GM21381 (cell line): ENCODE measurements around the gene ZNF622.
"Not testable (repeated sequence)": the region's sequence is repeated elsewhere in the genome, so short reads cannot be mapped to it uniquely, and the experiment has no call there.

Experiments used
- ATAC-seq: cut with Tn5 transposase; IDR thresholded peaks from one replicate; pipeline ENCODE4 v1.9.1; 2021; ENCODE audit warnings: mild to moderate bottlenecking, moderate library complexity; ENCODE audit not compliant: unreplicated experiment

Gene ZNF622

DNA sequence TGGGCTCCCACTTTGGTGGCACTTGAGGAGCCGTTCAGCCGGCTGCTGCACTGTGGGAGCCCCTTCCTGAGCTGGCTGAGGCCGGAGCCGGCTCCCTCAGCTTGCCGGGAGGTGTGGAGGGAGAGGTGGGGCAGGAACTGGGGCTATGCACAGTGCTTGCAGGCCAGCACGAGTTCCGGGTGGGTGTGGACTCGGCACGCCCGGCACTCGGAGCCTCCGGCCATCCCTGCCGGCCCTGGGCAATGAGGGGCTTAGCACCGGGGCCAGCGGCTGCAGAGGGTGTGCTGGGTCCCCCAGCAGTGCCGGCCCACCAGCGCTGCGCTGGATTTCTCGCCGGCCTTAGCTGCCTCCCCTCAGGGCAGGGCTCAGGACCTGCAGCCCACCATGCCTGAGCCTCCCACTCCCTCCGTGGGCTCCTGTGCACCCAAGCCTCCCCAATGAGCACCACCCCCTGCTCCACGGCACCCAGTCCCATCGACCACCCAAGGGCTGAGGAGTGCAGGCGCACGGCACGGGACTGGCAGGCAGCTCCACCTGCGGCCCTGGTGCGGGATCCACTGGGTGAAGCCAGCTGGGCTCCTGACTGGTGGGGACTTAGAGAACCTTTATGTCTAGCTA lies 29.4 kb downstream of the ZNF622 start:
- not testable (repeated sequence) for ATAC-seq

DNA sequence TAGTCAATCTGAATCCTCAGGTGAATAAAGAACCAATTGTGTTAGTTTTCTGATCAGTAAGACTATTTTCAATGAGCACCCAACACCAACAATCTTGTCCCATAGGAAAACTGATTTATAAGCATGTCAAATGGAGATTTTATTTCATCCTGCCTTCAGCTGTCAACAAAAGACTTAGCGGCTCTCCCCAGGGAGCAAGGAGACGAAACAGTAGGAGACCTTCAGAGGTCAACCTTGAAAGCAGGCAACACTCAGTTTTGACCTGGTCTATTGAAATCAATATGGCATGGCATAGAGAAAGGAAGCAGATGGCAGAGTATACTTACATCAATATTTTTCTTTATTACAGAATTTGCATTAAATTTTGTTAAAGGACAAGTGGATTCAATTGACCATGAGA lies 34.1 kb downstream of the ZNF622 start:
- no peak for ATAC-seq

DNA sequence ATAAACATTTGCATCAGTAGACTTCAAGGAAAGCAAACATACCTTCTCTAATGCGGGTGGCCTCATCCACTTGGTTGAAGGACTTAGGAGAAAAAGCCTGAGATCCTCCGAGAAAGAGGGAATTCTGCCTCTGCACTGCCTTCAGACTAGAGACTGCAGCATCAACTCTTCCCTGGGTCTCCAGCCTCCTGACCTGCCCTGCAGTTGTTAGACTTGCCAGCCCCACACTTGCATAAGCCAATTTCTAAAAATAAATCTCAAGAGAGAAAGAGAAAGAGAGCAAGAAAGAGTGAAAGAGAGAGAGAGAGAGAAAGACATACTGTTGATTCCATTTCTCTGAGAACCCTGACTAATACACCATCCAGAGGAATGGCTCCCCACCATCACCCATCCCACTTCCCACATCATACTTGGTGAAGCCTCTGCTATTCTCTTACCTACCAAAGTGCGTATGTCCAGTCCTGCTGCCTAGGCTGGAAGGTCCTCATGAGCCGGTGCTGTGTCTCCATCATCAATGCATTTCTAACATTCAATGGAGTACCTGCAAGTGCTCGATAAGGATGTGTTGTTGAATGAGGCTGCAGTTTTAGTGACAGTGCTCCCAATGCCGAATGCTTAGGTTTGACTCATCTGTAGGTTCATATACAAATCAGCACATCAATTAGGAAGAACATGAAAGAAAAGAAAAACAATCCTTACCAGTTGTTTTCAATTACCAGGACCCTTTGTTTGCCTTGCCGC lies 35.1 kb downstream of the ZNF622 start:
- ATAC-seq: no peak

DNA sequence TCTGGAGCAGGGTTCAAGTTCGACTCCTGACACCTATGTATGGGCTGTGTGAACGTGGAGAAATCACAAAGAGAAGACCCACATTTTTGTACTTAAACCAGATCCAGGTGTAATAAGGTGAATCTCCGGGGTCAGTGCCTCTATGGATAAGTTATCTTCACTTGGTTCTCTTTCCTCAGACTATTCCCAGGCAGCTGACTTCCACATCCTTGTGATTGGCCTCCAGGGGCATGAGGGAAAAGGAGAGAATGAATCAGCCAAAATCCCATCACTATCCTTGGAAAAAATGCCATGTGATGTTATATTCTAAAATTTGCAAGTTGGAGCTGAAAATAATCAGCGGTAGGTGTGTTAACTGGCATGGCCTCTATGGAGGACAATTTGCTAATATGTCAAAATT lies 37.2 kb downstream of the ZNF622 start:
- ATAC-seq: no peak

DNA sequence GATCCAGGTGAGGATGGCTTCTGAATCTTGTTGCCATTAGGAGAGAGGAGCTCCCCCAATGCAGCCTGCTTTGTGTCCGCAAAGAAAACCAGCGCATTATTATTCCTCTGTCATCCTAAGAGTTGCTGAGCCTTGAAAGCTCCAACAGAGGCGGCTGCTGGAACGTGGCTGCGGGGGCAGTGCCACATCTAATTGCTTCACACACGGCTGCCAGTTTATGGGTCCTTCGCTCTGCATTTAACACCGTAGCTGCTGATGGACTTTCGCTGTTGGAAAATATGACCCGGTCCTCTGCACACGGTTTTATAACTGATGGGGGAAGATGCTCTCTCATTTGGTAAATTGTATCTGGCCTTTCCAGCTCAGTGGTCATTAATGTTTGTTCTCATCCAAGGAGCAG lies 38.0 kb downstream of the ZNF622 start:
- ATAC-seq: no peak

DNA sequence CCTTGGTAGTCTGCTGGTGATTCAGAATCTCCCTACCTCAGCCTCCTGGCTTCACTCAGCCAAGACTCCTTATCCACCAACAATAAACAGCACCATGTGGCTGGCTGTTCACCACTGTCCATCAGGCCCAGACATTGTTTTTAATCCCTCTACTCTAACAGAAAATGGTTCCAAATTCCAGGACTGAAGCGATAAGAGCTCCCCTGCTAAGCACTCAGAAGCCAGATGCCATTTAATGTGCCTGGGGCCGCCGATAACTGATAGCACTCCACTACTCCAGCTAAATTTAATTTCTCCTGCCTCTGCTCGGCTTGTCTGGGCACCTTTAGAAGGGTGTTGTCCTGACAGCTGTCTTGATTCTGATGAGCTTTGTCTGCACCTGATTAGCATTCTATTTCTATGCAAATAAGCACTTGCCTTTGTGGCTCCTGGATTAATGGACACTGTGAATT lies 47.1 kb downstream of the ZNF622 start:
- no peak for ATAC-seq

DNA sequence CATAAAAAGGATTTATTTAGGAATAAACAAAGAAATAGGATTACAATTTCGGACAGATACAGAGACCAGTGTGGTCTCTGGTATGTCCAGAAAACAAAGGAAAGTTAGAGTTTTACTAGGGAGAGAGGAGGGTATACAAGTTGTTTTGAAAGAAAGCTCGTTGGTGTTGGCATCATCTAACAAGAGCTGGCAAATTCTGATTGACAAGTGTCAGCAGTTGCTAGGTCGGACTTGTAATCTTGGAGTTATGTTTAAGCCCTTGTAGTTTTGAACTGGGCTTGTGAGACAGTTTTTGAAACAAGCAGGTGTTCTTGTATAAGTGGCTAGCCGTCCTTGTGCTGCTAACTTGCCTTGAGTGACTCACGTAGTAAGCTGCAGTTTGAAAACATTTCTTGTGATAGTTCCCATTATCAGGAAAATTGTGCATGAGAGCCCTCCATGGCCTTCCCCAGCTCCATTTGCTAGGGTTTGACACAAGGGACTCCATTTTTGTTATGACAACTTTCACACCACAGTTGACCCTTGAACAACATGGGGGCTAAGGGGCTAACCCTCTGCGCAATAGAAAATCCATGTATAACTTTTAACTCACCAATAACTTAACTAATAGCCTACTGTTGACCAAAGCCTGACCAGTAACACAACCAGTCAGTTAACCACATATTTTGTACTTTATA lies 48.1 kb downstream of the ZNF622 start:
- no peak for ATAC-seq

DNA sequence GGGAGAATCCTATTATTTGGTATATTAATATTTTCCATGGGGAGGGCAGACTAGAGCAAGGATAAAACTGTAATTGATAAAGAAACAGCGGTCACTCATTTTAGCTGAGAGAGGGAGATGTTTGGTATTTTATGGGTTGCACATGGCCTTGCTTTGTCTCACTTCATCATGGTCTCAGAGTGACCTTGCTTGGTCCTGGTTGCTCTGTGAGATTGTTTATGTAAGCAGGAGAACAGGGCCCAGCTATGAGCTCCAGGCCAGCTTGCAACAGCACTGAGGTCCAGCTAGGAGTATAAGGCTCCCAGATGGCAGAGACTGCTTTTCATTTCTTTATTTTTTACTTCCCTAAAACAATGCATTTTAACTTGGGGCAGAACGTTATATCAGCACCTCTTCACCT lies 50.7 kb downstream of the ZNF622 start:
- ATAC-seq: no peak

DNA sequence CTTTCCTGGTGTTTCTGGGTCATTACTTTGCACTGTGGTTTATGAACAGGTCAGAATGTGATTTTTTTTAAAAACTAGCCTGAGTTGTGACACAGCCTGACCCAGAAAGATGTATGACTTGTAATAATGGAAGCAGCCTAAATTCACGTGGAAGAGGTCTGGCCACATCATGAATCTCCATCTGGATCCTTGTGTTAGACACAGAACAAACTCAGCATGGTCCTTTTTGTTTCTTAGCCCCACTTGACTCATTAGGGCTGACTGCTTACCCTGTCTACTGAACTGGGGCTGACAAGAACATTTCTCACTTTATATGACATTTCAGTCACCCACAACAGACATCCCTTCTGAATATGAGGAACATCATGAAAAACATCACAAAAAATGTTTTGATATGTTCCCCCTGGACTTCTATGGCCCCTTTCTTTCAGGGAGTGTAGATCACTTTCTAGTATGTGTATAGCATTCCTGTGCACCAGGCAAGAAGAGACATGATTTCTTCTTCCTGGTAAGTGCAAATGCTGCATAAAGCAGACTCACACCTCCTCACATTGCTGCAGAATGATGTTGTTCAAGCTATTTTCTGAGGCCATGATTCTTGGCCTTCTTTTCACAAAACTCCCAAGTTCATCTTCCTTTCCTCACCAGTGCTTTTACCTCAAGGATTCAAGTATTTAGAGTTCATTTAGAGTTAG lies 52.3 kb downstream of the ZNF622 start:
- ATAC-seq: no peak

DNA sequence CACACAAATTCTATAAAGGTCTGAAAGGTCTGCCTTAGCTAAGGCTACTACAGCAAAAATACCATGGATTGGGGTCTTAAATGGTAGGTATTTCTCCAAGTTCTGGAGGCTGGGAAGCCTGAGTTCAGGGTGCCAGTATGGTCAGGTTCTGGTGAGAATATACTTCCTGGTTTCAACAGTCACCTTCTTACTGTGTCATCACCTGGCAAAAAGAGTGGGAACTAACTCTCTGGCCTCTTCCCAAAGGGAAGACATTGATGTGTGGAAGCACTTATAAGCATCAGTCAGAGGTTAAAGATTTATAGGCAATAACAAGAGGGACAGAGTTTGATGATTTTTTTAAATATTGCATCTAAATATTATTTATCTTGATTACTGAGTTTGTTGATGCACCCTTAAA lies 53.0 kb downstream of the ZNF622 start:
- no peak for ATAC-seq

DNA sequence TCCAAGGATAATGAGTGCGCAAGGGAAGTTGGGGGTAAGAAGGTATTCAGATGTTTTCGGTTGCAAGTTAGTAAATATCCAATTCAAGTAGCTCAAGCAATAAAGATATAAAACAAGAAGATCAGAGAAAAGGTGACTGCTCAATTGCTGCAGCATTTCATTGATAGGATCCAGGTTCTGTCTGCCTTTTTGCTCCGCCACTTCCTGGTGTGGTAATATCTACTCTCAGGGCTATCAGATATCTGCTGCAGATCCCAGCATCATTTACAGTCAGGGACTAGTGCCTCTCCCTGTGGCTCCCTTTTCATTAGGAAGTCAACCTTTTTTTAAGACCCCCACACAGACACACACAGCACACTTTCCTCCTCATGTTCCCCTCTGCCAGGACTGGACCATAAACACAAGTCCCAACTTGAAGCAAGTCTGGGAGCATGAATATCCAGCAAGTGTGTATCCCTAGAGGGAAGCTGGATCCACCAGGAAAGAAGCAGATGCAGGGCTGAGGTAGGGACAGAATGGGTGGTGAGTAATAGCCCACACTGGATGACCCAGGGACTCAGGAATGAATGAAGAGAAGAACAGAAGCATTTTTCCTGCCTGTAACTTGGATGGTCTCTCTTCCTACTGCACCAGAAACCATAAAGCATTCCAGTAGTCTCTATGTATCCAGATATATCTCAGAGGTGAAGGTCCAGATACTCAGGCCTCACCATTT lies 53.7 kb downstream of the ZNF622 start:
- no peak for ATAC-seq

DNA sequence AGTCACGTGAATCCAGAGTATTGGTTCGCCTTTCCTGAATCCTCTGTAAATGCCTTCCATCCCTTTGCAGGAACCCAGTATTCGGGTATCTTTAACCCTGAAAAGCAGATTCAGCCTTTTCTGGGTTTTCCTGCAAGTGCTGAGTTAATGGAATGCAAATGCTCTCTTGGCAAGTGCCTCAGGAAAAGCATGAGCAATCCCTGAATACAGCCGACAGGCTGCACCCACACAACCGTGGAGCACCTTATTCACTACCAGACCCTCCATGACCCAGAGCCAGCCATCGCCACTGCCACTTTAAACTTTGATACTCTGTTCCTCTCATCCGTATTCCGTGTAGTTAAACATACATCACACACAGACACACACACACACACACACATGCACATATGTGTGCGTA lies 54.4 kb downstream of the ZNF622 start:
- ATAC-seq: no peak

DNA sequence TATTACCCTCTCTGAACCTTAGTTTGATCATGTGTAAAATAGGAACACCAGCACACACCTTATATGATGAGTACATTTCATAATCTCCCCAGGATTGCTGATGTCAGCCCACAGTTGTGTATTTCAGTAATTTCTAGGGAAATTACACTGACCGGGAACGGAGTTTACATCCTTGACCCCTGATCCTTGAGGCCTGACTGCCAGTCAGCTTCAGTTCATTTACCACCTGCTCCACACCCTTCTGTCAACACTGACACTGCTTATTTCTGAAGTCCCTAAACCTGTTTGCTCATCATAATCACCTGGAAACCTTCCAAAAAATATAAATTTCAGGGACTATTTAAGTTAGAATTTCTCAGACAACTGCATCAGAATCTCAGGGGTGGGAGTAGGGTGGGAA lies 55.3 kb downstream of the ZNF622 start:
- ATAC-seq: no peak

DNA sequence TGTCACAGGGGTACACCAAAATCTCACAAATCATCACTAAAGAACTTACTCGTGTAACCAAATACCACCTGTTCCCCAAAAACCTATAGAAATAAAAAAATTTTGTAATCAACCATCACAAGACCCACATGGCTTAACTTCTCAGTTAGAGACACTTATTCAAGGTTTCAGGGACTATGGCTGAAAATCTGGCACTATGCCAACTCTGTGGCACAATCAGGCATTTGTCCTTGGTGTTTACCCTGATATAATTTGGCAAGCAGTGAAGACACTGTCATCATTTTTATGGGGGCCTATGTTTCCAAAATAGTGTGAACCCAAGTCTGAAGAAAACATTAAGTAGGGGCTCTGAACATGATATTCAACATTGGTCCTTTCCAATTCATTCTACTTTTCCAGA lies 59.0 kb downstream of the ZNF622 start:
- no peak for ATAC-seq

DNA sequence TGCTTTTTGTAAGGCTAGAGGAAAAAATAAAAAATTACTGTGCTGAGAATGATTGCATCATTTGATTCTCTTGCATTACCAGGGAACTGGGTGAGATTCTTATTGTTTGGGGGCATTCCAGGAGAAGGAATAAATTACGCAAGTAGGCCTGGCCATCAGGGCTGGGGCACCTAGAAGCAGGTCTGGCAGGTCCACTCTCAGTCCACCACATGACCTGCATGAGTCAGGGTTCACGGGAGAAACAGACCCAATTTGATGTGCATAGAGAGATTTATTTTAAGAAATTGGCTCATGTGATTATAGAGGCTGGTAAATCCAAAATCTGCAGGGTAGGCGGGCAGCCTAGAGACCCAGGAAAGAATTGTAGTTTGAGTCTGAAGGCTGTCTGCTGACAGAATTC lies 59.6 kb downstream of the ZNF622 start:
- ATAC-seq: no peak
